ENCODE results near the gene EIF1AX. TPM values are rescaled to one million over a fixed set of nuclear protein-coding genes. Genes with fewer than 3 reads are reported as not detected.
"Not testable (repeated sequence)": the region's sequence is repeated elsewhere in the genome, so short reads cannot be mapped to it uniquely, and the experiment has no call there.

Gene EIF1AX
- total RNA-seq, 1 experiment from 2014 or later, result 51.1 TPM

DNA sequence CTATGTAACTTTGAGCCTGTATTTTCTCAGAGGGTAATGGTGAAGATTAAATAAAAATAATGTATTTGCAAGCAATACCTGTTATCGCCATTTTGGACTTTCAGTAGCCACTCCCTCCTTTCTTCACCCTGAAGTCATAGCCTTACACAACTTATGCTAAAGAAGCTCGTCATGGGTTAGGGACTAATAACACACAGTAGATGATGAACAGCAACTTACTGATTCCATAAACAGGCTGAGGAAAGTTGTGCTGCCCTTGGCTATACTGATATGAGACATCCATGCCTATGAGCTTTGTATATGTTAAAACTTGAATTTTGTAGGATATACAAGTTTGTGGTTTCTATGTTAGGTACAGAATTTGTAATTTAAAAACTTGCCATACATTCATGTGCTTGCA, 31.7 kb upstream of the EIF1AX start:
- no TSS peak for BruUV-seq (replicated peaks)
- Histone ChIP-seq H3K4me2 (ENCODE audit: low read length) (no peak overlapping the region), H3K27ac (ENCODE audit: low read length) (no peak overlapping the region), H3F3A (ENCODE audit: low read length, unreplicated experiment) (no peaks in the 10 kb centered on the region), H3K27me3 (ENCODE audit: low read length) (no peaks in the 10 kb centered on the region), H3K79me2 (ENCODE audit: low read length) (no peaks in the 10 kb centered on the region), H2AFZ (ENCODE audit: low read length) (no peak overlapping the region), H3K4me3 (ENCODE audit: low read length) (no peak overlapping the region), H3K9ac (ENCODE audit: low read length) (no peak overlapping the region), H3K9me3 (ENCODE audit: low read length) (no peaks in the 10 kb centered on the region), H3K36me3 (ENCODE audit: low read depth, low read length) (peaks cover 15% of the 10 kb centered on the region), H3K4me1 (ENCODE audit: insufficient read depth, low read length) (peaks cover 4% of the 10 kb centered on the region), H3K9me2 (replicated peaks; ENCODE audit: low read length) (no peaks in the 10 kb centered on the region), H4K20me1 (ENCODE audit: low read length) (no peaks in the 10 kb centered on the region)
- TF ChIP-seq EZH2phosphoT487 (IDR thresholded peaks at IDR 0.05; ENCODE audit: borderline replicate concordance, low read length), result no peak
- TF ChIP-seq EZH2 (IDR thresholded peaks at IDR 0.05; ENCODE audit: low read length, unreplicated experiment), result no peak
- TF ChIP-seq, protein P1, sequence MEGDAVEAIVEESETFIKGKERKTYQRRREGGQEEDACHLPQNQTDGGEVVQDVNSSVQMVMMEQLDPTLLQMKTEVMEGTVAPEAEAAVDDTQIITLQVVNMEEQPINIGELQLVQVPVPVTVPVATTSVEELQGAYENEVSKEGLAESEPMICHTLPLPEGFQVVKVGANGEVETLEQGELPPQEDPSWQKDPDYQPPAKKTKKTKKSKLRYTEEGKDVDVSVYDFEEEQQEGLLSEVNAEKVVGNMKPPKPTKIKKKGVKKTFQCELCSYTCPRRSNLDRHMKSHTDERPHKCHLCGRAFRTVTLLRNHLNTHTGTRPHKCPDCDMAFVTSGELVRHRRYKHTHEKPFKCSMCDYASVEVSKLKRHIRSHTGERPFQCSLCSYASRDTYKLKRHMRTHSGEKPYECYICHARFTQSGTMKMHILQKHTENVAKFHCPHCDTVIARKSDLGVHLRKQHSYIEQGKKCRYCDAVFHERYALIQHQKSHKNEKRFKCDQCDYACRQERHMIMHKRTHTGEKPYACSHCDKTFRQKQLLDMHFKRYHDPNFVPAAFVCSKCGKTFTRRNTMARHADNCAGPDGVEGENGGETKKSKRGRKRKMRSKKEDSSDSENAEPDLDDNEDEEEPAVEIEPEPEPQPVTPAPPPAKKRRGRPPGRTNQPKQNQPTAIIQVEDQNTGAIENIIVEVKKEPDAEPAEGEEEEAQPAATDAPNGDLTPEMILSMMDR (conservative IDR thresholded peaks at IDR 0.05; ENCODE audit: low read depth, low read length), result no peak
- ChIA-PET CTCF (no interaction called here), POLR2A (ENCODE audit: unreplicated experiment) (no interaction called here)
- intact Hi-C loops (cut with micrococcal nuclease), result no loop called here
- ATAC-seq, result no peak
- DNase-seq, result no peak

DNA sequence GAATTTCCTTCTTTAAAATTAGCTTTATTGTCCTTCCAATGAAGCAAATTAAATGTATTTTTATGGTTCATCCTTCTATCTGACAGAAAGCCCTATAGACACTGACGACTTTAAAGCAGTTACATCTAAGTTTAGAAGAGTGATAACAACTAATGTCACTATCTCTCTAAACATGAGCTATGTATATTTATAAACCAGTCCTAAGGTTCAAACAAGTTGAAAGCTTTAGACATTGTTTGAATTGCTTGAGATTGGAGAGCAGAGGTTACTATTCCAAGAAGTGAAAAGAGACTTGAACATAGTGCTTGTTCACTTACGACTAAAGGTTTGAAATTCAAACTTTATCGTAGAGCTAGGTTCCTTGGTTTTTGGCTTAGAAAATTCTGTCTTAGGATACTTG, 30.2 kb upstream of the EIF1AX start:
- Histone ChIP-seq H3K27me3 (ENCODE audit: low read length) (no peaks in the 10 kb centered on the region), H3K9me3 (ENCODE audit: low read length) (no peaks in the 10 kb centered on the region), H3K4me3 (ENCODE audit: low read length) (no peak overlapping the region), H3F3A (ENCODE audit: low read length, unreplicated experiment) (no peaks in the 10 kb centered on the region), H3K27ac (ENCODE audit: low read length) (no peak overlapping the region), H3K79me2 (ENCODE audit: low read length) (no peaks in the 10 kb centered on the region), H3K4me1 (ENCODE audit: insufficient read depth, low read length) (peaks cover 4% of the 10 kb centered on the region), H3K4me2 (ENCODE audit: low read length) (no peak overlapping the region), H3K36me3 (ENCODE audit: low read depth, low read length) (peaks cover 15% of the 10 kb centered on the region), H2AFZ (ENCODE audit: low read length) (no peak overlapping the region), H3K9me2 (replicated peaks; ENCODE audit: low read length) (no peaks in the 10 kb centered on the region), H4K20me1 (ENCODE audit: low read length) (no peaks in the 10 kb centered on the region), H3K9ac (ENCODE audit: low read length) (no peak overlapping the region)
- CTCF ChIA-PET, result no interaction called here
- intact Hi-C loops (cut with micrococcal nuclease), result no loop called here
- no peak for ATAC-seq
- TF ChIP-seq, protein P1 (conservative IDR thresholded peaks at IDR 0.05; ENCODE audit: low read depth, low read length), result no peak
- TF ChIP-seq EZH2phosphoT487 (IDR thresholded peaks at IDR 0.05; ENCODE audit: borderline replicate concordance, low read length) (no peak), EZH2 (IDR thresholded peaks at IDR 0.05; ENCODE audit: low read length, unreplicated experiment) (no peak)
- no TSS peak for BruUV-seq (replicated peaks)
- no peak for DNase-seq
- POLR2A ChIA-PET (ENCODE audit: unreplicated experiment), result no interaction called here

DNA sequence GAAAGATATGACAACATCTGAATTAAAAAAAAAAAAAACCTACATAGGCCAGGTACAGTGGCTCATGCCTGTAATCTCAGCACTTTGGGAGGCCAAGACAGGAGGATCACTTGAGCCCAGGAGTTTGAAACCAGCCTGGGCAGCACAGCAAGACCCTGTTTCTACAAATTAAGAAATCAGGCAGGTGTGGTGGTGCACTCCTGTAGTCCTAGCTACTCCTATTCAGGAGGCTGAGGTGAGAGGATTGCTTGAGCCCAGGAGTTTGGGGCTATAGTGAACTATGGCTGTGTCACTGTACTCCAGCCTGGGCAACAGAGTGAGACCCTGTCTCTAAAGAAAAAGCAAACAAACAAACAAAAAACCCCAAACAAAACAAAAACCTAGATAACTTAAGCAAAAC, 20.9 kb upstream of the EIF1AX start:
- H4K20me1 ChIP-seq (ENCODE audit: low read length); CTCF ChIA-PET; H3K4me1 ChIP-seq (ENCODE audit: insufficient read depth, low read length); POLR2A ChIA-PET (ENCODE audit: unreplicated experiment); H3K9ac ChIP-seq (ENCODE audit: low read length); H3K9me3 ChIP-seq (ENCODE audit: low read length); H3K79me2 ChIP-seq (ENCODE audit: low read length); DNase-seq; H3K4me2 ChIP-seq (ENCODE audit: low read length); H2AFZ ChIP-seq (ENCODE audit: low read length); BruUV-seq (replicated peaks); H3K4me3 ChIP-seq (ENCODE audit: low read length); ATAC-seq; H3K9me2 ChIP-seq (replicated peaks; ENCODE audit: low read length); H3K27me3 ChIP-seq (ENCODE audit: low read length); intact Hi-C loops (cut with micrococcal nuclease); H3K36me3 ChIP-seq (ENCODE audit: low read depth, low read length); H3F3A ChIP-seq (ENCODE audit: low read length, unreplicated experiment); H3K27ac ChIP-seq (ENCODE audit: low read length): not testable (repeated sequence)

Measured in PC-3 (cell line).